ENCODE results near the gene PNPLA2.

The PNPLA2 gene

DNA sequence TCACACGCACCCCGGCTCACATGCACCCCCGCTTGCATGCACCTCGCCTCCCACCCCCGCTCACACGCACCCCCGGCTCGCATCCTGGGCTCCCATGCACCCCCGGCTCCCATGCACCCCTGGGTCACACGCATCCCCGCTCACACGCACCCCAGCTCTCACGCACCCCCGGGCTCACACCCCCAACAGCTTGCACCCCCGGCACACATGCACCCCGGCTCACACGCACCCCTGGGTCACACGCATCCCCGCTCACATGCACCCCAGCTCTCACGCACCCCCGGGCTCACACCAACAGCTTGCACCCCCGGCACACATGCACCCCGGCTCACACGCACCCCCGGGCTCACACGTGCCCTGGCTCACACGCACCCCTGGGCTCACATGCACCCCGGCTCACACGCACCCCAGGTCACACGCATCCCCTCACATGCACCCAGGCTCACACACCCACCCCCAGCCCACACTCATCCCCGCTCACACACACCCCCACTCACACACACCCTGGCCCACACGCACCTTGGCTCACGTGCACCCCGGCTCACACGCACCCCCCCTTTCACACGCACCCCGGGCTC, 40.1 kb downstream of the PNPLA2 start:
- no peak for DNase-seq (ENCODE audit: low read depth in 3 of 3)

DNA sequence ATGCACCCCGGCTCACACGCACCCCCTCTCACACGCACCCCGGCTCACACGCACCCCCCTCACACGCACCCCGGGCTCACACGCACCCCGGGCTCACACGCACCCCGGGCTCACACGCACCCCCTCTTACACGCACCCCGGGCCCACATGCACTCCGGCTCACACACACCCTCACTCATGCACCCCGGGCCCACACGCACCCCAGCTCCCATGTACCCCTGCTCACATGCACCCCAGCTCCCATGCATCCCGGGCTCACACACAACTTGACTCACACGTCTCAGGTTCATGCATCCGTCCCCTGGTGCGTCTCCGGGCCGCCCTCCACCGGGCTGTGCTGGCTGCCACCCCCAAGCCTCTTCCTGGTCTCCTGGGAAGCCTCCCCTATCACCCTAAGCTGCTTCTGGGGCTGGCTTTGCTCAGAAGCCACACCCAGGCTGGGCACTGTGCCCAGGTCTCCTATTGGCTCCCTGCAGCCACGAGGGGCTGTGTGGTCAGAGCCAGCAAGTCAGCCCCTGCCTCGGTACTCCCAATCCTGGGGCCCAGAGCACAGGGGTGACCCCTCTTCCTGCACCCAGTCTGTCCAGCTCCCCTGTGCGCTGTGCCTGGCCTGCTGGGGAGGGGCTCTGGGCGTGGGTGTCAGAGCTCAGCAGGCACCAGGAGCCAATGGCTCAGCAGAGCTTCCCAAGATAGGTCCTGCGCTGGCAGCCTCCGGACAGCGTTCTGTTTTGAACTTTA, 40.8 kb downstream of the PNPLA2 start:
- no peak for DNase-seq (ENCODE audit: low read depth in 3 of 3)

GRCh38 chr11:860234-861104, 41.8 kb downstream of the PNPLA2 start:
- no peak for DNase-seq (ENCODE audit: low read depth in 3 of 3)

- DNase-seq (ENCODE audit: low read depth in 3 of 3): no peak
Observed at GRCh38 chr11:861105-861479, 42.4 kb downstream of the PNPLA2 start.

GRCh38 chr11:862081-862661, 43.5 kb downstream of the PNPLA2 start:
- no peak for DNase-seq (ENCODE audit: low read depth in 3 of 3)

DNA sequence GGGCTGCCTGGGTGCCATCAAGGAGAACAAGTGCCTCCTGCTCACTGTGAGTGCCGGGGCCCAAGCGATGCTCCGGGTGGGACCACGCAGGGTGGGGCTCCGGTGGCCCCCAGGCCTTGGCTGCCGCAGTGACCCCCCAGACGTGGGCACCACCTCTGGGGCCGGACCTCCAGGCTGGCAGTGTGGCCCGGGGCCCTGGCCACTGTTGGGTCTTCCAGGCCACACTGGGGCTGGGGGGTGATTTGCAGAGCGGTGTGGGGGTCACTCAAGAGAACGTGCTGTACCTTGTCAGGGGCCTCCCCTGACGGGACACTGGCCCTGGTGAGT, 43.9 kb downstream of the PNPLA2 start:
- no peak for DNase-seq (ENCODE audit: low read depth in 3 of 3)

- DNase-seq (ENCODE audit: low read depth in 3 of 3): no peak
Observed at GRCh38 chr11:863023-863909, 44.6 kb downstream of the PNPLA2 start.

DNA sequence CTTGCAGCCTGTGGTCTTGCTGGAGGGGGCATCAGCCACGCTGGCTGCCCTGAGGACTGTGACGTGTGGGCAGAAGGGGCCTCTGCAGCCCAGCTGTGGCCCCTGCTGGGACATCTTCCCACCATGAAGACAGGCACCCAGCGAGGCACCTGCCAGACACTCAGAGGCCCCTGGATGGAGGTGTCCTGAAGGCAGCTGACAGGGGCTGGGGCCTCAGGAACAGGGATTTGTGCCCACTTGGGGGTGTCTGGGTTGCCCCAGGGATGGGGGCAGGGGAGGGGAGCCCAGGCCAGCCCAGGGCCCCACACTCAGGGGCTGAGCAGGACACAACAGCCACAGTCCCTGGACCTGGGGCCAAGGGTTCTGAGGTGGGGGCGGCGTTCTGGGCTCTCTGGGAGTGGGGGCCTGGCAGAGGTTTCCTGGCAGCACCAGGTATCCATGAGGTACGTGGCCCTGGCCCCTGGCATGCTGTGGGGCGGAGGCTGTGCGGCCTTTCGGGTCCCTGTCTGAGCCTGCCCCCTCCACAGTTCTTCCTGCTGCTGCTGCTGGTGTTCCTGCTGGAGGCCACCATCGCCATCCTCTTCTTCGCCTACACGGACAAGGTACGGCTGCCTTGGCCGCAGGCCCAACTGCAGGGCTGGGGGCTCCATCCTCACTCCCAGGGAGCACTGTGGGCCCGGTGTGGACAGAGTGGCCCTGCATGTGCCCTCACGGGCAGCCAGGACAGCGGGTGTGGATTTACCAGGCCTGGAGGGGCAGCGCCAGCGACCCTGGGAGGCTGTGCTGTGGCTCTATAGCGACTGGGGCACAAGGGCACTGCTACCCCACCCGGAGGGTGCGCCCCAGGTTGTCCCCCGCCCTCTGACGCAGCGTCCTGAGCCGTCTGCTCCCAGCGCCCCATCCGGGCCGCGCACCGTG, 45.5 kb downstream of the PNPLA2 start:
- DNase-seq (ENCODE audit: low read depth in 3 of 3): no peak

DNA sequence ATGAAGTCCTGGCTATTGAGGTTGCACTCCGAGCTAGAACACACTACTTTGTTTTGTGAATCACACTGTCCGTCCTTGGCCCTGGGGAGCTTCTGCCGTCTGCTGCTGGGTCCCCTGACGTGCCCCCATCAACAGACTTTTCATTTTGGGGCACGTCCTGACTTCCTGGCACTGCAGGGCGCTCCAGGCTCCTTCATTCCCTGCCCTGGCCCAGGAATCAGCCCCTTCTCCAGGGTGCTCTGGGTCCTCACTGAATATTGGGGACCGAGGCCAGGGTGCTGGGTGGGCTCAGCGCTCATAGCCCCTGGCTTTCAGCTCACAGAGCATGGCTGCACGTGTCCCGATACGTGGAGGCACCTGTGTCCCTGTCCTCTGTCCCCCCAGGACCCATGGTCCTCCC, 46.2 kb downstream of the PNPLA2 start:
- DNase-seq (ENCODE audit: low read depth in 3 of 3): no peak

DNA sequence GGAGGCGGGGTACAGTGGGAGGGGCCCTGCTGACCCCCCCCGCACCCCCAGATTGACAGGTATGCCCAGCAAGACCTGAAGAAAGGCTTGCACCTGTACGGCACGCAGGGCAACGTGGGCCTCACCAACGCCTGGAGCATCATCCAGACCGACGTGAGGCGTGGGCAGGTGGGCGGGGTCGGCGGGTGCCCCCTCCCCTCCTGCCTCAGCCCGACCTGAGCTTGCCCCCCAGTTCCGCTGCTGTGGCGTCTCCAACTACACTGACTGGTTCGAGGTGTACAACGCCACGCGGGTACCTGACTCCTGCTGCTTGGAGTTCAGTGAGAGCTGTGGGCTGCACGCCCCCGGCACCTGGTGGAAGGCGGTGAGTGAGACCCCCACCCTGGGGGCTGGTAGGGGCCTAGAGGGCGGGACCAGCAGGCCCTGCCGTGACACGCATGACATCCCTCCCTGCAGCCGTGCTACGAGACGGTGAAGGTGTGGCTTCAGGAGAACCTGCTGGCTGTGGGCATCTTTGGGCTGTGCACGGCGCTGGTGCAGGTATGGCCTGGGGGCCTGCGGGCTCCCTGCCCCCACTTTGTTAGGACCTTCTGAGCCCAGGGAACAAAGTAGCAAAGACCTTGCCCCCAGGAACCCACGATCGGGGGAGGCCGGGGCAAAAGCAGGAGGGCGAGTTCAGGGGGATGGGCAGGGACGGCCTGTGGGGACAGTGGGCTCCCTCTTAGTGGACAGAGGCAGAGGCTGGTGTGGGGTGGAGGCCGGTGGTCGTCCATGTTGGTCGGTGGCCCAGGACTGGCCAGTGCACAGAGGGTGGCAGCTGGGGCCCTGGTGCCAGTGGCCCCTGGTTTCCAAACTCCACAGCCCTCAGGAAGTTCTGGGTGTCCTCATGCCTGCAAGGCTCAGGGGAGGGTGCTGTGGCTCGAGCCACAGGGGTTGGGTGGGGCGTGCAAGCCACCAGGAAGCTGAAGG, 47.0 kb downstream of the PNPLA2 start:
- DNase-seq (ENCODE audit: low read depth in 3 of 3): no peak

DNA sequence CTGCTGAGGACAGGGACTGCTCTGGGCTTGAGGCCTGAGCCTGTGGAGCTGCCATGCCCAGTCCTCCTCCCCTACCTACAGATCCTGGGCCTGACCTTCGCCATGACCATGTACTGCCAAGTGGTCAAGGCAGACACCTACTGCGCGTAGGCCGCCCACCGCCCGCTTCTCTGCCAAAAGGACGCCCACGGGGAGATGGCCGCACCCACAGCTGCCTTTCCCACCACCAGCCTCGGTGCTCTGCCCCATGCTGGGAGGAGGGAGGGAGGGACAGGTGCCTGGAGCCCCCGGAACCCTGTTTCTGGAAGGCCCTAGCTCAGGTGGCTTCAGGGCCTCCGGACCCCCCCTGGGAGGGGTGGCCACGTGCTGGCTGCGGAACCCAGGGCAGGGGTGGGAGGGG, 47.8 kb downstream of the PNPLA2 start:
- DNase-seq (ENCODE audit: low read depth in 3 of 3): no peak

DNA sequence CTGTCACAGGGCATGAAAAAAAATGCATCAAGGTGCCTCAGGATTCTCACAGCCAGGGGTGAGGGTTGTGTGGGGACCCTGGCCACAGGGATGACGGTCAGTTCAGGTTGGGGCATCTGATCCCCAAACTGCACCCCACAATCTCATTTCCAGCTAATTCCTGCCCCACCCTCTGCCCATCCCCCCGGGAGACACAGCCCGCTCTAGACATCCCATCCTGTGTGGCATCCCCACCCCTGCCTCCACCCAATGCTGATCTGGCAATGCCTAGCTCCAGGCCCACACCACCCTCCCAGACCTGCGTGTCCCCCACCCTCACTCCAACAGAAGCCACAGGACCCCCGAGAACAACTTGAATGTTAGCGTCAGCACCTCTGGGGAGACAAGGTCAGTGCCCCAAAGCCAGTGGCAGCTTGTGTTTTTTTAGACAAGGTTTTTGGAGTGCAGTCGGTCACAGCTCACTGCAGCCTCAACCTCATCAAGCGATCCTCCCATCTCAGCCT, 49.2 kb downstream of the PNPLA2 start:
- DNase-seq (ENCODE audit: low read depth in 3 of 3): no peak

GRCh38 chr11:868394-868793, 49.7 kb downstream of the PNPLA2 start:
- no peak for DNase-seq (ENCODE audit: low read depth in 3 of 3)

DNA sequence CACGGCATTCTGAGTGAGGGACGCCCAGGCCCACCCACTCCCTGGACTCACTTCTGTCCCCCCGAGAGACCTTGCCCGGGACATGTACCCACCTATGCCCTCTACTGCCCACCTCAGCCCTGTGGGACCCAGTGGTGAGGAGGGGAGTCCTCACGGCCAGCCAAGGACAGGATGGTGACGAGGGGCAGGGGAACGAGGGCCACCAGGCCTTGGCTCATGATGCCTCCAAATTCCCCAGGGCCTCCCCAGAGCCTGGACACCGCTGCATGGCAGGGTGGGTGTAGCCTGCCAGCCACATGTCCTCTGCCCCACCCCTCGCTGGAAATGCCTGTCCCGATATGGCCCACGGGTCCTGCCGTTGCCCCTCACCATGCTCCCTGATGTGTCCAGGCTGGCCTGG, 50.1 kb downstream of the PNPLA2 start:
- no peak for DNase-seq (ENCODE audit: low read depth in 3 of 3)

DNA sequence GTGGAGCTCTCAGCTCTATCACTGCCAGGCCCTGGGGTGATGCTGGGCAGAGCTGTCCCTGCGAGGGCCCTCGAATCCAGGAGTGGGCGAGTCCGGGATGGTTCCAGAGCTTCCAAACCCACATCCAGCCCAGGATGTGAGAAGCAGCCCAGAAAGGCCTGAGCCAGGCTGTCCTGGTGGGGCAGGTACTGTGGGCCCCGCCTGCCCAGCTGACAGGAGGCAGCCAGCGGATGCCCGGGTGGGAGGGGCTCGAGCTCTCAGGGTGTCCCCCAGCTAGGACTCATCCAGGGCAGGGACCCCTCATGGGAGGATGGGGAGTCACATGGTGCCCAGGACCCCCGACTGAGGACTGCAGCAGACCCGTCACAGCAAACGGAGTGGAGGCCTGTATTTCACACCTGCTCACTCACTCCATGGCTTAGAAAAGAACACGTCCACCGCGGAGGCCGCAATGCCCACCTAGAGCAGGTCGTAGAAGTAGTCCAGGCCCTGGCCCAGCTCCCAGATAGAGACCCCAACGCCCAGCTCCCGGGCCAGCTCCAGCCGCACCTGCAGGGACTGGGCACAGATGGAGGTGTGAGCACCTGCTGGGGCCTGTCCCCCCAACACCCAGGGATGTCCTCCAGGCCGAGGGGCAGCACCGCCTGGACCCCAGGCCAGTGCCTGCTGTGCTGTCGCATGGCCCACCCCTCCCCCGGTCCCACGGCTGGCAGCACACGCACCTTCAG, 50.8 kb downstream of the PNPLA2 start:
- DNase-seq (ENCODE audit: low read depth in 3 of 3): no peak

DNA sequence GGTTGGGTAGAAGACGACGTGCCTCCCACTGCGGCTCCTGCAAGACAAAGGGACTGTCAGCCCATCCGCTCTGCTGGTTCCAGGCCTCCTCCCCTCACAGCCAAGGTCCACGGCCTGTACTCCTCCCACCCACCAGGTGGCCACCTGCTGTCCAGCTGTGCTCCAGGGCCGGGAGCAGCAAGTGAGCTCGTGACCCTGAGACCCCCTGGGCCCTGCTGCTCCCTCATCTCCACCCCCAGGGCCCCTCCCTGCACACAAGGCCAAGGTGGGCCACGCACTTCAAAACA, 51.4 kb downstream of the PNPLA2 start:
- no peak for DNase-seq (ENCODE audit: low read depth in 3 of 3)

- DNase-seq (ENCODE audit: low read depth in 3 of 3): no peak
Observed at GRCh38 chr11:870418-870817, 51.7 kb downstream of the PNPLA2 start.

DNA sequence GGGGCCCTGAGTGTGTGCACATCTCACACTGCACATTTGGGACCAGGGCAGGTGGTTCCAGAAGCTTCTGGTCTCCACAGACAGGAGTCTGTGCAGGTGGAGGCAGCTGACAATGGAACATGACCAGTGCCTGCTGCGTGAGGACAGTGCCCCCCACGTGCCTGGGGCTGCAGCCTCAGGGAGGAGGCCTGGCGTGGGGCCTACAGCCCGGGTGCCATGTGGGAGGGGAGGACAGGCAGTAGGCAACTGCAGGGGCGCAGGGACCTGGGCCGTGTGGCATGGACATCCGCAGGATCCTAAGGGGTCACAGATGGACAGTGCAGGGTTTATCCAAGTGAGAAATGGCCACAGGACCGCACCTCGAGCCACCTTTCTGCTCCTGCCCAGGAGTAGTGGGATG, 52.8 kb downstream of the PNPLA2 start:
- no peak for DNase-seq (ENCODE audit: low read depth in 3 of 3)

DNA sequence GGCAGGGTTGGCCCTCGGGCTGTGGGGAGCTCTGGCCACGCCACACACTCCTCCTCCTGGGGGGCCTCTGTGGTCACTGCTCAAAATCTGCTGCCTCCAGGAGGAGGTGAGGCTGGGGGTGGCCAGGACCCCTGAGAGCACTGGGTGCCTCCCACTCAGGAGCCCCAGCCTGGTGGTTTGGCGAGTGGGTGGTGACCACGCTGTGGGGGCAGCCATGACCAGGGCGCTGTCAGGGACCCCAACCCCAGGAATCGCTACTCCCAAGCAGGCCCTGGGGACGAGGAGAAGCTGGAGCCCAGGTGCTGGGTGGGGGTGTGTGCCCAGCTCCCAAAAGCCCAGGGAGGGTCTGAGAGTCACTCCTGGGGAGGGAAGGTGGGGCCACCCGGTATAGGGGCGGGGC, 54.1 kb downstream of the PNPLA2 start:
- DNase-seq (ENCODE audit: low read depth in 3 of 3): no peak
